HEK293 (cell line): ENCODE data around the gene PPP4R4.

Source experiments
- CTCF ChIP-seq: fragments of 450-650 bp; formaldehyde crosslinking; IDR thresholded peaks from 2 replicates; pipeline ENCODE4 v1.5.1; 2016; ENCODE audit warnings: missing biosample characterization, missing genetic modification characterization
- PATZ1 ChIP-seq: fragments of 450-650 bp; formaldehyde crosslinking; IDR thresholded peaks from 2 replicates; pipeline ENCODE4 v1.5.1; 2016; ENCODE audit warnings: missing biosample characterization, missing genetic modification characterization
- ZNF138 ChIP-seq: fragments of 450-650 bp; formaldehyde crosslinking; IDR thresholded peaks from 2 replicates; pipeline ENCODE4 v1.5.1; 2016; ENCODE audit warnings: missing biosample characterization, missing genetic modification characterization, borderline replicate concordance
- ZNF175 ChIP-seq: fragments of 450-650 bp; formaldehyde crosslinking; IDR thresholded peaks from 2 replicates; pipeline ENCODE4 v1.5.1; 2016; ENCODE audit warnings: missing biosample characterization, missing genetic modification characterization
- ZNF18 ChIP-seq: fragments of 450-650 bp; formaldehyde crosslinking; IDR thresholded peaks from 2 replicates; pipeline ENCODE4 v1.5.1; 2016; ENCODE audit warnings: missing biosample characterization, missing genetic modification characterization
- ZNF239 ChIP-seq: fragments of 450-650 bp; formaldehyde crosslinking; IDR thresholded peaks from 2 replicates; pipeline ENCODE4 v1.5.1; 2016; ENCODE audit warnings: missing biosample characterization, missing genetic modification characterization
- ZNF302 ChIP-seq: fragments of 450-650 bp; formaldehyde crosslinking; IDR thresholded peaks from 2 replicates; pipeline ENCODE4 v1.5.1; 2016; ENCODE audit warnings: missing biosample characterization, missing genetic modification characterization, low read depth

GRCh38 chr14:94129111-94129757 is 44.9 kb upstream of the PPP4R4 start, which contains the start of gene IFI27L2:
- TF ChIP-seq ZNF302 (tag by site-specific recombination) (no peak), CTCF (tag by site-specific recombination) (0 out of 2 replicates have a peak, but pooled peaks have one; percentile 31), ZNF138 (tag by site-specific recombination) (no peak), ZNF175 (tag by site-specific recombination) (no peak), PATZ1 (tag by site-specific recombination) (peak; percentile 82), ZNF18 (tag by site-specific recombination) (no peak), ZNF239 (tag by site-specific recombination) (no peak)
